ENCODE measurements around the gene CCDC24. TPM values are rescaled to one million over a fixed set of nuclear protein-coding genes. Genes with fewer than 3 reads are reported as not detected.

CCDC24 gene
- total and polyA plus RNA-seq, 2 of the 4 experiments (the other 2 are of a cell fraction) = 1.4 to 4.6 TPM

DNA sequence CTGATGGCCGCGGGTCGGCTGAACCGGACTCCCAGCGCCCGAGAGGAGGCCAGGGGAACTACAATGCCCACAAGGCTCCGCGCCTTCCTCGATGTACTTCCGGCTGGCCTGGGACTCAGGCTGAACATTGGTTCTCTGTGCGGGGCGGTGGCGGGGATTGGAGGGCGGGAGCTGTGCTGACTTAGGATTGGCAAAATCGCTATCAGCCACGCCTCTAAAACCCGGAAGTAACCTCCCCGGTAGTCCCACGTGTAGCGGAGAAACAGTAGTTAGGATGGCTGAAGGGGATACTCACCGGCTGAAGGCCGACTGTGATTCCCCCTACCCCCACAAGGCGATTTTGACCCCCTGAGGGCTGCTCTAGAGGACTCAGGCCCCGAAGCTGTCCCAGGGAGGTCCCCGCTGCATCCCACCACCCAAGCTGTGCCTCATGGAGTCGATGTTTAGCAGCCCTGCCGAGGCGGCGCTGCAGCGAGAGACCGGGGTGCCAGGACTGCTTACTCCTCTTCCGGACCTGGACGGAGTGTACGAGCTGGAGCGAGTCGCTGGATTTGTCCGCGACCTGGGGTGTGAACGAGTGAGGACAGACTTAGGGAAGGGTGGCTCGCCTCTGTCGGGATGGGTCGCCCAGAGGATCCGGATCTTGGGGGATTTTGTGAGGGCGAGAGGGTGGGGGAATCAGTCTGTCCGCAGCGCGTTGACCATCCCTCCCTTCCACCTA is 21.5 kb upstream of the CCDC24 start, which contains the start of gene DPH2:
Gene DPH2, plus strand, starts transcription at position 265 of the 721 bp plus-strand sequence. Its CDS starts 166 bp downstream, at position 431.
- peak within 1 kb of the TSS; percentile 36; the same call in 1 of the 2 replicates for H2AK5ac ChIP-seq (ENCODE audit: low read depth, low read length)
- ATAC-seq (ENCODE audit: low read depth) (peak; percentile 91), DNase-seq (peak; percentile 97)
- no peaks in the 10 kb centered on the region for H3K9me3 ChIP-seq (ENCODE audit: control insufficient read depth, insufficient read depth, low read length)
- peaks cover 12% of the 10 kb centered on the region for H3K36me3 ChIP-seq (ENCODE audit: control insufficient read depth, insufficient read depth, low read length)
- in situ Hi-C loops (cut with MboI; ENCODE audit: low sequenced_read_pairs) (loop anchor here (25.0 kb wide), 1 partner anchor 433 kb away; the partner anchor contains the start of gene PTPRF), intact Hi-C loops (cut with micrococcal nuclease) (loop anchor here (1.0 to 2.0 kb wide), 2 partner anchors 23 to 259 kb away; partner anchors contain the start of gene IPO13), dilution Hi-C loops (cut with HindIII; ENCODE audit: low sequenced_read_pairs, unreplicated experiment) (no loop called here)
- peak within 1 kb of the TSS; percentile 94 for H2AFZ ChIP-seq (replicated peaks; ENCODE audit: low read length, poor library complexity)
- no peak within 1 kb of the TSS for H2BK15ac ChIP-seq (ENCODE audit: low read depth, low read length)
- H3K4me2 ChIP-seq (ENCODE audit: low read depth, low read length) = peak within 1 kb of the TSS; percentile 81
- ChIA-PET POLR2A (ENCODE audit: unreplicated experiment) (no interaction called here), CTCF (interaction anchor here (1.0 to 1.4 kb wide), 2 partner anchors 24 to 207 kb away, joined by 3 to 4 read pairs; no protein-coding TSS in a partner anchor)
- H3K4ac ChIP-seq (ENCODE audit: low read depth, low read length) = peak within 1 kb of the TSS; percentile 72; the same call in 1 of the 2 replicates
- peak within 1 kb of the TSS; percentile 66 for H3K9ac ChIP-seq (ENCODE audit: low read depth, low read length)
- peak within 1 kb of the TSS; percentile 15 to 85; a peak in 2 of 4 replicates for H4K8ac ChIP-seq (ENCODE audit: low read depth in 2 of 2, low read length in 2 of 2)
- 0 out of 2 replicates have a peak within 1 kb of the TSS, but pooled peaks have one; percentile 13 for H3K23ac ChIP-seq (ENCODE audit: low read depth, low read length)
- H2AK9ac ChIP-seq (replicated peaks; ENCODE audit: low read depth, low read length, poor library complexity) = peak within 1 kb of the TSS; percentile 88
- no peak within 1 kb of the TSS for H3K18ac ChIP-seq (ENCODE audit: low read depth, low read length)
- no peak within 1 kb of the TSS for H2BK20ac ChIP-seq (ENCODE audit: low read depth, low read length)
- peak within 1 kb of the TSS; percentile 33; the same call in 1 of the 2 replicates for H3K27ac ChIP-seq (ENCODE audit: insufficient read depth, low read length)
- H3K4me3 ChIP-seq (ENCODE audit: insufficient read depth, low read depth, low read length) = peak within 1 kb of the TSS; percentile 88
- no peaks in the 10 kb centered on the region for H3K27me3 ChIP-seq (ENCODE audit: control insufficient read depth, insufficient read depth, low read length)
- peaks cover 13% of the 10 kb centered on the region for H3K9me1 ChIP-seq (ENCODE audit: insufficient read depth, low read length)
- H2BK120ac ChIP-seq (ENCODE audit: low read depth, low read length) = no peak within 1 kb of the TSS
- H3K14ac ChIP-seq (replicated peaks; ENCODE audit: low read depth, low read length) = 0 out of 2 replicates have a peak within 1 kb of the TSS, but pooled peaks have one; percentile 65
- H3K4me1 ChIP-seq (ENCODE audit: control insufficient read depth, insufficient read depth, low read length) = 0 out of 2 replicates have a peak, but pooled peaks cover 2% of the 10 kb centered on the region
- H4K20me1 ChIP-seq (ENCODE audit: insufficient read depth, low read length) = no peaks in the 10 kb centered on the region
- H4K5ac ChIP-seq (ENCODE audit: low read depth, low read length) = peak within 1 kb of the TSS; percentile 25; the same call in 1 of the 2 replicates
- BruUV-seq (replicated peaks) = no TSS peak
- 9% methylated on average over 5 of the region's 47 CpGs; no CpG with 5 or more reads in 1 of the 2 experiments for WGBS, 2 experiments (ENCODE audit: extremely low coverage in 2 of 2, insufficient read length in 1 of 2)
- H3K79me1 ChIP-seq (ENCODE audit: low read depth in 1 of 2, low read length in 2 of 2) = peaks cover 13 to 18% of the 10 kb centered on the region in 2 experiments; a peak in 3 of 4 replicates
- no peak within 1 kb of the TSS for H3K56ac ChIP-seq (ENCODE audit: extremely low read depth, insufficient read depth, low read length)
- peak within 1 kb of the TSS; percentile 63 for H4K91ac ChIP-seq (ENCODE audit: insufficient read depth, low read depth, low read length)
- no peak within 1 kb of the TSS for H2BK5ac ChIP-seq (ENCODE audit: low read depth, low read length, poor library complexity, severe bottlenecking)
- TF ChIP-seq CTCF (conservative IDR thresholded peaks at IDR 0.05; ENCODE audit: low read depth, low read length) (no peak; the same call in 1 of the 2 replicates), FOS (IDR thresholded peaks at IDR 0.05; ENCODE audit: low read depth, low read length) (0 out of 2 replicates have a peak, but pooled peaks have one; percentile 21), CEBPB (IDR thresholded peaks at IDR 0.05; ENCODE audit: low read depth, low read length) (no peak), POLR2A (IDR thresholded peaks at IDR 0.05; ENCODE audit: low read depth, low read length) (no peak), RAD21 (IDR thresholded peaks at IDR 0.05; ENCODE audit: low read length) (no peak), MAFK (IDR thresholded peaks at IDR 0.05; ENCODE audit: low read depth, low read length) (no peak), SMC3 (IDR thresholded peaks at IDR 0.05; ENCODE audit: low read depth, low read length) (no peak), NFE2L2 (IDR thresholded peaks at IDR 0.05; ENCODE audit: low read depth, low read length) (no peak), CHD1 (IDR thresholded peaks at IDR 0.05; ENCODE audit: low read depth, low read length) (no peak), BHLHE40 (IDR thresholded peaks at IDR 0.05; ENCODE audit: low read depth, low read length) (no peak), MXI1 (IDR thresholded peaks at IDR 0.05; ENCODE audit: borderline replicate concordance, low read depth, low read length) (peak; percentile 99), MAZ (IDR thresholded peaks at IDR 0.05; ENCODE audit: borderline replicate concordance, low read depth, low read length) (0 out of 2 replicates have a peak, but pooled peaks have one; percentile 22), RFX5 (IDR thresholded peaks at IDR 0.05; ENCODE audit: low read depth, low read length) (no peak)
- TF ChIP-seq, protein P1, sequence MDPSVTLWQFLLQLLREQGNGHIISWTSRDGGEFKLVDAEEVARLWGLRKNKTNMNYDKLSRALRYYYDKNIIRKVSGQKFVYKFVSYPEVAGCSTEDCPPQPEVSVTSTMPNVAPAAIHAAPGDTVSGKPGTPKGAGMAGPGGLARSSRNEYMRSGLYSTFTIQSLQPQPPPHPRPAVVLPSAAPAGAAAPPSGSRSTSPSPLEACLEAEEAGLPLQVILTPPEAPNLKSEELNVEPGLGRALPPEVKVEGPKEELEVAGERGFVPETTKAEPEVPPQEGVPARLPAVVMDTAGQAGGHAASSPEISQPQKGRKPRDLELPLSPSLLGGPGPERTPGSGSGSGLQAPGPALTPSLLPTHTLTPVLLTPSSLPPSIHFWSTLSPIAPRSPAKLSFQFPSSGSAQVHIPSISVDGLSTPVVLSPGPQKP (IDR thresholded peaks at IDR 0.05; ENCODE audit: borderline replicate concordance, low read depth, low read length) = no peak
